OCI-M2 (cell line): ENCODE measurements around the gene CDH13.

Source experiments
- DNase-seq: peaks from one replicate; lab custom pipeline; 2025; ENCODE audit not compliant: unreplicated experiment; lab: John Stamatoyannopoulos, UW

CDH13 gene

GRCh38 chr16:82936941-82937551 is 310.3 kb downstream of the CDH13 start:
- no peak for DNase-seq

- no peak for DNase-seq
Observed at GRCh38 chr16:82937926-82938520, 311.3 kb downstream of the CDH13 start.

- no peak for DNase-seq
Observed at GRCh38 chr16:82943371-82943770, 316.6 kb downstream of the CDH13 start.

GRCh38 chr16:82945420-82946101 is 318.8 kb downstream of the CDH13 start:
- DNase-seq: no peak

GRCh38 chr16:82947698-82948097 is 320.9 kb downstream of the CDH13 start:
- no peak for DNase-seq

GRCh38 chr16:82949016-82949415 is 322.2 kb downstream of the CDH13 start:
- DNase-seq: no peak

- no peak for DNase-seq
Observed at GRCh38 chr16:82953517-82953916, 326.7 kb downstream of the CDH13 start.

GRCh38 chr16:82954224-82954929 is 327.6 kb downstream of the CDH13 start:
- no peak for DNase-seq

- no peak for DNase-seq
Observed at GRCh38 chr16:82955741-82956348, 329.1 kb downstream of the CDH13 start.

- DNase-seq: no peak
Observed at GRCh38 chr16:82957212-82957611, 330.4 kb downstream of the CDH13 start.

- no peak for DNase-seq
Observed at GRCh38 chr16:82960918-82961317, 334.1 kb downstream of the CDH13 start.

- no peak for DNase-seq
Observed at GRCh38 chr16:82963653-82964052, 336.9 kb downstream of the CDH13 start.

GRCh38 chr16:82965808-82966207 is 339.0 kb downstream of the CDH13 start:
- no peak for DNase-seq

GRCh38 chr16:82967424-82967823 is 340.7 kb downstream of the CDH13 start:
- DNase-seq: no peak

- DNase-seq: no peak
Observed at GRCh38 chr16:82971126-82971525, 344.4 kb downstream of the CDH13 start.

GRCh38 chr16:82972331-82972919 is 345.7 kb downstream of the CDH13 start:
- no peak for DNase-seq

GRCh38 chr16:82979406-82980111 is 352.8 kb downstream of the CDH13 start:
- no peak for DNase-seq

- DNase-seq: no peak
Observed at GRCh38 chr16:82980810-82981209, 354.0 kb downstream of the CDH13 start.

- DNase-seq: no peak
Observed at GRCh38 chr16:82987767-82988166, 361.0 kb downstream of the CDH13 start.

- no peak for DNase-seq
Observed at GRCh38 chr16:82990155-82990554, 363.4 kb downstream of the CDH13 start.
